GM19240 (cell line): ENCODE results near the gene SCFD1.
A peak's percentile ranks its signal among the peaks of the same experiment; 100 is the strongest.
"Not testable (repeated sequence)": the region's sequence is repeated elsewhere in the genome, so short reads cannot be mapped to it uniquely, and the experiment has no call there.

Experiments used
- DNase-seq: peaks from one replicate; pipeline ENCODE4 v3.0.0; 2011; ENCODE audit warnings: low spot score; ENCODE audit not compliant: insufficient read length

The SCFD1 gene, protein sequence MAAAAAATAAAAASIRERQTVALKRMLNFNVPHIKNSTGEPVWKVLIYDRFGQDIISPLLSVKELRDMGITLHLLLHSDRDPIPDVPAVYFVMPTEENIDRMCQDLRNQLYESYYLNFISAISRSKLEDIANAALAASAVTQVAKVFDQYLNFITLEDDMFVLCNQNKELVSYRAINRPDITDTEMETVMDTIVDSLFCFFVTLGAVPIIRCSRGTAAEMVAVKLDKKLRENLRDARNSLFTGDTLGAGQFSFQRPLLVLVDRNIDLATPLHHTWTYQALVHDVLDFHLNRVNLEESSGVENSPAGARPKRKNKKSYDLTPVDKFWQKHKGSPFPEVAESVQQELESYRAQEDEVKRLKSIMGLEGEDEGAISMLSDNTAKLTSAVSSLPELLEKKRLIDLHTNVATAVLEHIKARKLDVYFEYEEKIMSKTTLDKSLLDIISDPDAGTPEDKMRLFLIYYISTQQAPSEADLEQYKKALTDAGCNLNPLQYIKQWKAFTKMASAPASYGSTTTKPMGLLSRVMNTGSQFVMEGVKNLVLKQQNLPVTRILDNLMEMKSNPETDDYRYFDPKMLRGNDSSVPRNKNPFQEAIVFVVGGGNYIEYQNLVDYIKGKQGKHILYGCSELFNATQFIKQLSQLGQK

DNA sequence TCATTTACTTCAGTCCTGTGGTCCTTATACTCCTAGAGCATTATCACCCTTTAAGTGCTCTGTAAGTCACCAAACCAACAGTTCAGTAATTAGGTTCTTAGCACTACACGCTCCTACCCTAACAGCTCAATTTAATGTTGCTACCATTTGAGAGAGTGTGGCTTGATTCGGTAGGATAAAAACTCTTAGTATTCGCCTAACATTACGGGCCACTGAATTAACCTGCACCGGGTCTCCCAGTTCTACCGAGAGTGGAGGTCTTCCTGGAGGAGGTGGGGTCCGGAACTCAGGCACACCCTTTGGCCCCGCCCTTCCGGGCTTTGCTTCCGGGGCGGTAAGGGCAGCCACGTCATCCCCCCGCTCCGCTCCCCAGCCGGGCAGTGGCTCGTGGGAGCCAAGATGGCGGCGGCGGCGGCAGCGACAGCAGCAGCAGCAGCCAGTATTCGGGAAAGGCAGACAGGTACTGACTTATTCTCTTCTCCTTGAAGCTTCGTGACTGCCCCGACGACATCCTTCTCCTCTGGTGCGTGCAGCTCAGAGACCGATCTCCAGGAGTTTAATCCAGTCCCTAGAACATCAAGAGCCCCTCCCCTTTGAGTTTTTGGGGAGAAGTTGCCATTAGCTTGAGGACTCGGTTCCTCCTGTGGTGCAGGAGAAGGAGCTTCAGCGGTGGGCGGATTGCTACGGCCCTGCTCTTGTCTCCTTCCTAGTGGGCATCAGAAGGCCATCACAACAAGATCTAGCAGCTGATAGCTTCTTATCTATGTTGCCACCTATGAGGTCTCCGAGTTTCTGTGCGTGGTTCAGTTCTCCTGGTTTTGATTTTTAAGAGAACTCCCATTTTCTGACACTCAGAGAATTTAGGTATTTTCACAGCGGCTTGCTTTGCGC is at the start of gene SCFD1:
Gene SCFD1 (plus strand): TSS at position 380 of the 891 bp plus-strand sequence. CDS start 20 bp downstream, at position 400.
- DNase-seq = peak; percentile 59

DNA sequence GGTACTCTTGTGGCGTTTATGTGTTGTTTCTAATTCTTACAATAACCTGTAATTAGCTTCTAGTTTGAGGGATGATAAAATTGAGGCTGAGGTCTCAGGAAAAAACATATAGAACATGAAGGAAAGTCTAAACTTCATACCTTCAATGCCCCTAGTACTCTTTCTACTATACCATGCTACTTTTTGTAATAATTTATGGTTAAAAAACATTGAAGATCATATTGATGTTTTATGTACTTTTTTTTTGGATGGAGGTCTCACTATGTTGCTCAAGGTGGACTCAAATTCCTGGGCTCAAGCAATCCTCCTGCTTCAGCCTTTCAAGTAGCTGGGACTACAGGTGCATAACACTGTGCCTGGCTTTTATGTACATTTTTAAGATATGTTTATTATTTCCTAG is 49.3 kb upstream of the SCFD1 start:
- no peak for DNase-seq

DNA sequence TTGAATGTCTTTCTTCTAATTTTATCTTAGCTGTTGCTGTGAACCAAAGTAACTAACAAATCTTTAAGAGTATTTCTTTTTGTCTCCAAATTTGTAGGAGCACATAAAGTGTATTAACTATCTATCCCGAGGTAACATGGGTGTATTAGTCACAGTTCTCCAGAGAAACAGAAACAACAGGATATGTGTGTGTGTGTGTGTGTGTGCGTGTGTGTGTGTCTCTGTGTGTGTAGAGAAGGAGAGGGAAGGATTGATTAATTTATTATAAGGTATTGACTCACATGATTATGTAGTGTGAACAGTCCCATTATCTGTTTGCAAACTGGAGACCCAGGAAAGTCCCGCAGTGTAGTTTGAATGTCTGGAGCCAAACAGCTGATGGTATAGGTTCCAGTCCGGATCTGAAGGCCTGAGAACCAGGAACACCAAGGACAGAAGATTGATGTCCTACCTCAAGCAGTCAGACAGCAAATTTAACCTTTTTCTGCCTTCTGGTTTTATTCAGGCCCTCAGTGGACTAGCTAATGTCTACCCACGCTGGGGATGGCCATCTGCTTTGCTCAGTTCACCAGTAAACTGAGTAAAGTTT is 48.8 kb upstream of the SCFD1 start:
- DNase-seq = no peak

DNA sequence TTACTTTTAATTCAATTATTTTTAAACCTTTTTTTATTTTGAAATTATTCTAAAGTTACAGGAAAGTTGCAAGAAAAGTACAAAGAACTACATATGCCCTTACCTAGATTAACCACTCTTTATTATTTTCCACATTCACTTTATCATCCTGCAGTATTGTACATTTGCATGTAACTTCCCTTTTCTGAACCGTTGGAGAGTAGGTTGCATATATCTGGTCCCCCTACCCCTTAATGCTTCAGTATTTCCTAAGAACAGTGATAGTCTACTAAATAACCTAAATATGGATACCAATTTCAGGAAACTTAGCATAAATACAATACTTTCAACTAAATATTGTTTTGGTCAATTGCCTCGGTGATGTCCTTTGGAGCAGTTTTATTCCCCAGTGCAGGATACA is 48.2 kb upstream of the SCFD1 start:
- DNase-seq = no peak

DNA sequence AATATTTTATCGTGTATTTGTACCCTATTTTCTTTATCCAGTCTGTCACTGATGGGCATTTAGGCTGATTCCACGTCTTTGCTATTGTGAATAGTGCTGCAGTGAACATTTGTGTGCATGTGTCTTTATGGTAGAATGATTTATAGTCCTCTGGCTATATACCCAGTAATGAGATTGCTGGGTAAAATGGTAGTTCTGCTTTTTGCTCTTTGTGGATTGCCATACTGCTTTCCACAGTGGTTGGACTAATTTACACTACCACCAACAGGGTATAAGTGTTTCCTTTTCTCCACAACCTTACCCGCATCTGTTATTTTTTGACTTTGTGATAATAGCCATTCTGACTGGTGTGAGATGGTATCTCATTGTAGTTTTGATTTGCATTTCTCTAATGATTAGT is 47.3 kb upstream of the SCFD1 start:
- not testable (repeated sequence) for DNase-seq

DNA sequence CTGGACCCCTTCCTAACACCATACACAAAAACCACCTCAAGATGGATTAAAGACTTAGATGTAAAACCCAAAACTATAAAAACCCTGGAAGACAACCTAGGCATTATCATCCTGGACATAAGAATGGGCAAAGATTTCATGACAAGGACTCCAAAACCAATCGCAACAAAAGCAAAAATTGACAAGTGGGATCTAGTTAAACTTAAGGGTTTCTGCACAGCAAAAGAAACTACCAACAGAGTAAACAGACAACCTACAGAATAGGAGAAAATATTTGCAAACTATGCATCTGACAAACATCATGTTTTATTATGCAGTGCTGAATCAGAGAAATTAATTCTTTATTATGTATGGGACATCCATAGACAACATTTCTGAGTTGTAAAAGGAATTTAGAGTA is 45.8 kb upstream of the SCFD1 start:
- not testable (repeated sequence) for DNase-seq

DNA sequence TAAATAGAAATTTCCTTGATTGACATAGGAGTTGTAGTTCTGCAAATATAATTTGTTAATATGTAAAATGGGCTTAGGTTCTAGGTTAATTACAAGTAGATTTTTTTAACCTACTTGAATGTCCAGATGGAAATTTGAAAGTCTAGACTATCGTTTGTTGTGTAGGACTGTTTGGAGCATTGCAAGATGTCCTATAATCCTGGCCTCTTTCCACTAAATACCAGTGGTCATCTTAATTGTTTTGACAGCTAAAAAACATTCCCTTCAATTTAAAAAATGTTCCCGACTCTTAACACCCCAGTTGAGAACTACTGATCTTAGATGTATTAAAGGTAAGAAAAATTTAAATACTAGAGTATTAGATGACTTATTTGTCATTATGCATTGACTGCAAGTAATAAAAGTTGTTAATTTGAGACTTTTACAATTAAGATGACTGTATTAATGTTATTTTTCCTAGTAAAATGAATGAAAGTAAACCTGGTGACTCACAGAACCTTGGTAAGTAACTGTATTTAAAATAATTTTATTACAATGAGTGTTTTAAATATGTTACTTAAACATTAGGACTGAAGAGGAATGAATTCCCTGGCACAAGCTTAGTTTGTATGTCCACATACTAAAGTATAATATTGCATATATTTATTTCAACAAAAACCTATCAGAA is 41.4 kb upstream of the SCFD1 start:
- no peak for DNase-seq

DNA sequence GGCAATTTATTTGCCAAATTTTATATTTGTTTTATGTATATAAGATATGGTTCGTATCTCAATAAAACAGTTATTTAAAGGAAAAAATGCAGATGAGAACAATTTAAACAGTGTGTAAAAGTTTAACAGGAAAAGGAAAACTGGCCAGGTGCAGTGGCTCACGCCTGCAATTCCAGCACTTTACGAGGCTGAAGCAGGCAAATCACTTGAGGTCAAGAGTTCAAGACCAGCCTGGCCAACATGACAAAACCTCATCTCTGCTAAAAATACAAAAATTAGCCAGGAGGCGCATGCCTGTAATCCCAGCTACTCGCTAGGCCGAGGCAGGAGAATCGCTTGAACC is 40.9 kb upstream of the SCFD1 start:
- DNase-seq = no peak

DNA sequence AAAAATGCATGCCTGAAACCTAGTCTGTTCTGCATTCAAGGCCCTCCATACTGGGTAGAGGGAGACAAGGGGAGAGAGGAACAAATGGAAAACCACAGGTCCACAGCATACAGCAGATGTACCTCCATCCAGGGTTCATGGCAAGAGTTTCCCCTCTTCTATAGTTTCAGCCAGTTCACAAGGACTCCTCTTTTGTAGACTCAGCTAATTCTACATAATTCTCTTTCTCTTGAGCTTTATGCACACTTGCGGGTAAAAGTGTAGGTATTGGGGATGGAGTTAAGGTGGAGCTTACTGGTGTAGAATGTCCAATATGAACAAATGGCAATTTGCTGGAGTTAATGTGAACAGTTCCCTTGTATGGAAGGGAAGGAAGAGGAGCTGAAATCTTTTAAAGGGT is 39.7 kb upstream of the SCFD1 start:
- no peak for DNase-seq

DNA sequence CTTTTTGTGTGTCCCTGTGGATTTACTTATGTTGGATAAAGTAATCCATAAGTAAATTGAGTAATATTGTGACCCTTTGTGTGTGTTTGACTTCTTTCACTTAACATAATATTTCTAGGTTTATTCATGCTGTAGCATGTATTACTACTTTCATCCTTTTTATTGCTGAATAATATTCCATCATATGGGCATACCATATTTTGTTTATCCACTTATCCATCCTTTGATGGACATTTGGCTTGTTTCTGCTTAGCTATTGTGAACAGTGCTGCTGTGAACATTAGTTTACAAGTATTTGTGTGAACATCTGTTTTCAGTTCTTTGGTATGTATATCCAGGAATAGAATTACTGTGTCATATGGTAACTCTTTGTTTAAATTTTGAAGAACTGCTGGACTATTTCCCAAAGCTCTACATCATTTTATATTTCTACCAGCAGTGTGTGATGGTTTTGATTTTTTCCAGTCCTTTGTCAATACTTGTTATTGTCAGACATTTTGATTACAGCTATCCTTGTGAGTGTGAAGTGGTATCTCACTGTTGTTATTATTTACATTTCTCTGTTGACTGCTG is 38.0 kb upstream of the SCFD1 start:
- DNase-seq = no peak

DNA sequence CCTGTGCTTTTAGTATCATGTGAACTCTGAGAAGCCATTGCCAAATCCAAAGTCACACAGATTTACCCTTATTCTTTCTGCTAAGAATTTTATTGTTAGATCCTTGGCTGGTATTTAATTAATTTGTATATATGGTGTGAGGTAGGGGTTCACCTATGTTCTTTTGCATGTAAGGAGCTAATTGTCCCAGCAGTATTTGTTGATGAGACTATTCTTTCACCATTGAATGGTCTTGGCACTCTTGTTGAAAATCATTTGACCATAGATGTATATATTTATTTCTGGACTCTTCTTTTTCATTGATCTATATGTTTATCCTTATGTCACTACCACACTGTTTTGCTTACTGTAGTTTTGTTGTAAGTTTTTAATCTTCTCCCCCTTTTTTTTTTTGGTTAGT is 36.9 kb upstream of the SCFD1 start:
- DNase-seq = no peak

DNA sequence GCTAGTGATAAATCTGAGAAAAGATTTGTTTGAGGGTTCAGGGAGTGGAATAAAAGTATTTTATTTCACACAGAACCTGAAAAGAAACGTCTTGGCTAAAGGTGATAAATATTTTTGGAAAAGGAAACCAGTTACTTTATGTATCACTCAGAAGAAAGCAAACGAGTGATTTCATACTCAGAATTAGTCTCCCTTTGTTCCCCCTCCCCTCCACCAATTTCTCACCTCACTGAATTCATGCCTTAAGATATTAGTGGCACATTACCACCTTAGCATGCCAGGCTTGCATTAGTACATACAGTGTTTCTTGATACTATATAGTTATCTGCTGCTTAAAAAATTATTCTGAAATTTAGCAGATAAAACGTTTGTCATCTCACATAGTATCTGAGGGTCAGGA is 35.0 kb upstream of the SCFD1 start:
- DNase-seq = no peak

DNA sequence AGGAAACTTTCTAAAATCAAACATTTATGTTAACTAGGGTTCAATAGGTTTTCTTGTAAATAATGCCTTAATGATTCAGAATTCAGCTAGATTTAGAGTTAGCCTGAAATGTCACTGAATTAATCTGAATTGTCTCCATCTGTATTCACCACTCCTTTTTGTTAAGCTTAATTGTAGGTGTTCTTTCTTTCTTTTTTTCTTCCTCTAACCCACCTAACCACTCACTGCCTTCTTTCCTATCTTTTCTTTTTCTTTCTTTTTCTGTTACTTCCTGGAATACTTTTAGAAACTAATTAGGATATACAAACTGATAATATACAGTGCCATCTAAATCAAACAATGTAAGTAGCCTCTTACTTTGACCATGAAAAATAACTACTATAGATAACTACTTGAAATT is 33.2 kb upstream of the SCFD1 start:
- no peak for DNase-seq

DNA sequence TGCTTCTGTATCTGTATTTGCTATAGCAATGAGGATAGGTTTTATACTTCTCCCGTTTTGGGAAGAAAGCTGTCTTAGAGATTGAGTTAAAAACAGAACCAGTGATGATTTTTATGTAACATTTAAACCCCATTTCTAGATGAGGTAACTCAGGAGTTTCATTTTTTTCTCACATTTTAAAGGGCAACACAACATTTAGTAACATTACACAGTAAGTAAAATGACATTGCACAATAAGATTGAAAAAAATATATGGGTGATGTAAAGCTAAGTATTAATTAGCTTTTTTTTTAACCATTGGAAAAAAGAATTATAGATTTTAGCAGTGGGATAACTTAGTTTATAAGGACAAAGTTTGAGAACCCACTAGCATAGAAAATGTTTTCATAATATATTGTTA is 25.2 kb upstream of the SCFD1 start:
- no peak for DNase-seq

DNA sequence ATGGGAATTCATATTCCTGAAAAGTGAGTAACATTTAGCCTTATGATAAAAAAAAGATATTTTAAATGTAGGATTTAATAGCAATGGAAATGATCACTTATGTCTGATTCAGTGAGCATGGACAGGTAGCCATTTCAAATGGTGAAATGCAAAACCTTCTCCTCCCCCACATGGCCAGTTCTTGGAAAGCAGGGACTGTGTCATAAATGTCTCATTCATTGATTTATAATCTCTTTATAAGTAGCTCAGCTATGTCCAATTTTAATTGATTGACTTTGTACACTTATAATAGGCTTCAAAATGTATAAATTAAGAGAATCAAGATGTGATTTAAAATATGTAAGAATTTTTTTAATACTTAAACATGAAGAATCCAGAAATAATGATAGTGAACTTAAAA is 24.6 kb upstream of the SCFD1 start:
- no peak for DNase-seq

DNA sequence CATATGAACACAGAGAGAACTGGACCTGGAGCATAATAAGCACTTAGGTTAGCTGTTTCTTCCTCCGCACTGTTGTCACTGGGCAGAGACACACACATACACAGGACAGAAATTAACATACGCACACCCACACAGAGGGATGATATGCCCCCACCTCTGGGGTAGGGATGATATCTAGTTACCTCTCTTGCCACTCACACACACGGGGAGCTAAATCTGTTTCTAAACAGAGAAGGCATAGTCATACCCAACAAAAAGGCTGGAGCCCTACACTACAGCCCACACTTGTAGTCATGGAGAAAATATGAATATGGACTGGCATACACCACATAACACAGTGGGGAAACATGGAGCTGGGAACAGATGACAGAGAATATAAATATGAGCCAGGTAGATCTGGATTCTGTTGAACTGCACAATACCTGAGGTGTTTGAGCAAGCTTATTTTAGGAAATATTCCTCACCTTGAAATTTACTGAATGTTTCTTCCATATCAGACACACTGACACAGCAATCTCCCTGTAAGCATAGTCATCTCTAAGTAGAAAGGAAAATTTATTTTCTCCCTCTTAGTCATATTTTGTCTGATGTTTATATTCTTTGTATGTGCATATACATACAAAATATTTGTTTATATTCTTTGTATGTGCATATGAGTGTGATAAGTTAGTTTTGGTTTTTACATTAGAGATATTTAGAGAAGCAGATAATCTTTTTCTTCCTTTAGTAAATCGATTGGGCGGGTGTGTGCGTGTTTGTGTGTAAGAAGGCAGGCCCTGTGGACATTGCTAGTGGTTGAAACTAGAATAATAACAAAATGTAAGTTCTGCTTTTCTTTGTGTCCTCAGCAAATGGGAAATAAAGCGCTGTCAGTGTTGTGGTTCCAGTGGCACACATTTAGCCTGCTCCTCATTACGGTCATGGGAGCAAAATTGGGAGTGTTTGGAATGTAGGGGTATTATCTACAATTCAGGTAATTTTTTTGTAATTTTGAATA is 20.9 kb upstream of the SCFD1 start:
- DNase-seq = no peak

DNA sequence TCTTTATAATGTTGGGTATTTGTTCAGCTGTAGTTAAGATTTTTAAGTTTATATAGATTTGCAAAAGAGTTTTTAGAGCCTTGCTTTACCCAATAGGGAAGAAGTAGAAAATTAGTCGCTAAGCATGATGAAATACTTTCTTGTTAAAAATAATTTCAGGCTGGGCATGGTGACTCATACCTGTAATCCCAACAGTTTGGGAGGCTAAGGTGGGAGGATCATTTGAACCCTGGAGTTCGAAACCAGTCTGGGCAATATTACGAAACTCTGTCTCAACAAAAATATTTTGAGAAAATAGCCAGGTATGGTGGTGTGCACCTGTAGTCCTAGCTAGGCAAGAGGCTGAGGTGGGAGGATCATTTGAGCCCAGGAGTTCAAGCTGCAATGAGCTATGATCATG is 18.7 kb upstream of the SCFD1 start:
- no peak for DNase-seq

DNA sequence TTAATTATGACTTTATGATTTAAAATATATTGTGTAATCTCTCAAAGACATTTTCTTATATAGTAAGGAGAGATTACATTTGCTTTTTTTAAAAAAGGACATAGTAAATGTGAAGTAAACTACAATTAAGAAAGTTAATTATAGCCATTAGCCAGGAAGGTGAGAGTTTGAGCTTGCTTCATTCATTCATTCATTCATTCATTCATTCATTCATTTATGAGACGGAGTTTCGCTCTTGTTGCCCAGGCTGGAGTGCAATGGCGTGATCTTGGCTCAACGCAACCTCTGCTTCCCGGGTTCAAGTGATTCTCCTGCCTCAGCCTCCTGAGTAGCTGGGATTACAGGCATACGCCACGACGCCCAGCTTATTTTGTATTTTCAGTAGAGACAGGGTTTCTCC is 17.4 kb upstream of the SCFD1 start:
- not testable (repeated sequence) for DNase-seq

DNA sequence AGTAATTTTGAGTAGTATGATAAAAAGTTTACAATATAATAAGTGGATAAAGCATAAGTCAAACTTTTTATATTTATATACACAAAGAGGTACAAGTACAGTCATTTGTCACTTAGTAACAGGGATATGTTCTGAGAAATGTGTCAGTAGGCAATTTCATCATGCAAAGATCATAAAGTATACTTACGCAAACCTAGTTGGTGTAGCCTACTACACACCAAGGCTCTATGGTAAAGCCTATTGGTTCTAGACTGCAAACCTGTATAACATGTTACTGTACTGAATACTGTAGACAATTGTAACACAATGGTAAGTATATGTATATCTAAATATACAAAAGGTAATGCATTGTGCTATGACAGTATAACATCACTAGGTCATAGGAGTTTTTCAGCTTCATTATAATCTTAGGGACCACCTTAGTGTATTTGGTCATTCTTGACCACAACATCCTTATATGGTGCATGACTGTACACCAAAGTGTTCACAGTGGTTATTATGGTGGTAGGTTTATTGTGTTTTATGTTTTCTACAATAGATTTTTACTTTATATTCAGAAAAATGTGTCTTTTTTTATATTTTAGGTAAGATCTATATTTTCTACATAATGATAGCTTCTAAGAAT is 14.9 kb upstream of the SCFD1 start:
- no peak for DNase-seq
